NT2/D1 (cell line): ENCODE data around the gene TMCO4.

Experiments used
- SUZ12 ChIP-seq: IDR thresholded peaks from 2 replicates; pipeline ENCODE4 v1.6.1; 2011; ENCODE audit not compliant: insufficient read length, insufficient read depth; ENCODE audit errors: extremely low read depth
- YY1 ChIP-seq: IDR thresholded peaks from 2 replicates; pipeline ENCODE4 v1.6.1; 2011; ENCODE audit not compliant: insufficient read length, insufficient read depth
- ZNF274 ChIP-seq: IDR thresholded peaks from 2 replicates; pipeline ENCODE4 v1.6.1; 2011; ENCODE audit warnings: mild to moderate bottlenecking, low read depth, low read length

DNA sequence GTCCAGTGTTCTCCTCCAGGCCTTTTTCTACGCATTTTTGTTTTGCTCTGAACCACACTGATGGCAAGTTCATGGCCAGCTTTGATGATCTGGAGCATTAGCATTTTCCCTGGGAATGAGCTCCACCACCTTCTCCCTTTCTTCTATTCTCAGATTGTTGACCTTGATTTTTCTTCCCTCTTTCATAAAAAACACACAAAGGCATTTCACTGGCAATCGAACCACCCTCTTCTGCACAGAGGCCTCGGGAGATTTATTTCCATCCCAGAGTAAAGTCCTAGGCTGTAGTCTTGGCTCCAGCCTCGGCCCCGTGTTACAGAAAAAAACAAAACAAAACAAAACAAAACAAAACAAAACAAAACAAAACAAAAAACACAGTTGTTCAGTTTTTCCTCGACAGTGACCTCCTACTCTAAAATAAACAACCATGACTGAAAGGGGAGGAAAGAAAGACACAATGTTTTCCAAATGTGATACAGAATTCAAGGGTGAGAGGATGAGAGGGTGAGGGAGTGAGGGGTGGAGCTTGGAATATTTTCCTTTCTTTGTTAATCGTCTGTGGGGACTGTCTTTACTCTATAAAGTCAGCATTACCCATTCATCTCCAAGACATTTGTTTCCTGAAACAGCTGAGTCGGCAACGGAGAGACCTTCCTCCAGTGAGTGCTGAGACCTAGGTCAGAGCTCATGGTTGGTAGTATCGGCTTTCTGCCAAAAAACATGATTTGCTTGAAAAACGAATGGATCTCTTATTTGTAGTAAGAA, 45.2 kb upstream of the TMCO4 start:
- TF ChIP-seq YY1 (no peak), ZNF274 (no peak), SUZ12 (no peak)
